ENCODE measurements around the gene RXRG.

GRCh38 chr1:165392634-165393571, 52.0 kb downstream of the RXRG start:
- TF ChIP-seq CTCF (IDR thresholded peaks at IDR 0.05) (peak; percentile 93), EZH2 (IDR thresholded peaks at IDR 0.05; ENCODE audit: borderline replicate concordance, insufficient read depth, low read depth, low read length, poor library complexity, severe bottlenecking) (no peak)

Measured in B cell (primary cell).